Tibial nerve (tissue), 4 donors: ENCODE data around the gene MAGI3.

Experiments
- EP300 ChIP-seq, 2 donors: sonication (generic); formaldehyde crosslinking; IDR thresholded peaks; one replicate each; pipeline ENCODE4 v1.6.1; 2017; ENCODE audit warnings: antibody characterized with exemption in 2 of 2, mild to moderate bottlenecking in 1 of 2
- POLR2A ChIP-seq, 2 donors: fragments of 450-650 bp; IDR thresholded peaks; one replicate each; pipeline ENCODE4 v1.6.1; 2017; ENCODE audit warnings: antibody characterized with exemption in 2 of 2, mild to moderate bottlenecking in 2 of 2, moderate library complexity in 2 of 2
- TF ChIP-seq, protein P1 (sequence below), 5 experiments: fragments of 200-600 bp in 3 of 5; fragments of 450-650 bp in 2 of 5; sonication (generic) in 3 of 5; IDR thresholded peaks; one replicate each; pipeline ENCODE4 v1.5.1; 2016 to 2019; ENCODE audit warnings: antibody characterized with exemption in 5 of 5, mild to moderate bottlenecking in 3 of 5, moderate library complexity in 2 of 5

DNA sequence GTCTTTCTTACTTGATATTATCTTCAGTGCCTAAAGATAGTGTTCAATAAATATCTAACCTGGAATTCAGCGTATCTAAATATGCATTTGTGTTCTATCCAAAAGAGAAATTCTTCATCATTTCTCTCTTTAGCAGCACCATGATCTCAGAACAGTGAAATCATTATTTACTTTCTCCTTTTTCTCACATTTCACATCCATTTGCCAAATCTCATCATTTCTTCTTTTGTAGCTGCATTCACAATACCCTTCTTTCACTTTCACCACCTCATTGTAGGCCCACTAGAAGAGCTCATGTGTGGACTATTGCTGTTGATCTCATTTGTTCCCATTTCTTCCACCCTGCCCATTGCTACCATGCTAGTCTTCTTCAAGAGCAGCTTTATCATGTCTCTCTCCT is 191.0 kb downstream of the MAGI3 start:
- TF ChIP-seq, protein P1, sequence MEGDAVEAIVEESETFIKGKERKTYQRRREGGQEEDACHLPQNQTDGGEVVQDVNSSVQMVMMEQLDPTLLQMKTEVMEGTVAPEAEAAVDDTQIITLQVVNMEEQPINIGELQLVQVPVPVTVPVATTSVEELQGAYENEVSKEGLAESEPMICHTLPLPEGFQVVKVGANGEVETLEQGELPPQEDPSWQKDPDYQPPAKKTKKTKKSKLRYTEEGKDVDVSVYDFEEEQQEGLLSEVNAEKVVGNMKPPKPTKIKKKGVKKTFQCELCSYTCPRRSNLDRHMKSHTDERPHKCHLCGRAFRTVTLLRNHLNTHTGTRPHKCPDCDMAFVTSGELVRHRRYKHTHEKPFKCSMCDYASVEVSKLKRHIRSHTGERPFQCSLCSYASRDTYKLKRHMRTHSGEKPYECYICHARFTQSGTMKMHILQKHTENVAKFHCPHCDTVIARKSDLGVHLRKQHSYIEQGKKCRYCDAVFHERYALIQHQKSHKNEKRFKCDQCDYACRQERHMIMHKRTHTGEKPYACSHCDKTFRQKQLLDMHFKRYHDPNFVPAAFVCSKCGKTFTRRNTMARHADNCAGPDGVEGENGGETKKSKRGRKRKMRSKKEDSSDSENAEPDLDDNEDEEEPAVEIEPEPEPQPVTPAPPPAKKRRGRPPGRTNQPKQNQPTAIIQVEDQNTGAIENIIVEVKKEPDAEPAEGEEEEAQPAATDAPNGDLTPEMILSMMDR (IDR thresholded peaks at IDR 0.05): no peak
- TF ChIP-seq EP300 (IDR thresholded peaks at IDR 0.05) (no peak), POLR2A (IDR thresholded peaks at IDR 0.05) (no peak)
